ENCODE measurements around the gene MEIKIN.

MEIKIN gene

GRCh38 chr5:131945551-131946168 is at the start of gene MEIKIN:
Gene MEIKIN (minus strand): TSS chr5:131945663. CDS start chr5:131945505, 158 bp downstream.
- DNase-seq (ENCODE audit: low read depth): no peak
- H3K4me3 ChIP-seq (ENCODE audit: low read depth, low read length): no peak within 1 kb of the TSS

- no peak for DNase-seq (ENCODE audit: low read depth)
Measured at GRCh38 chr5:131994533-131995226, 49.2 kb upstream of the MEIKIN start.

GRCh38 chr5:131994090-131994489 is 48.6 kb upstream of the MEIKIN start:
- DNase-seq (ENCODE audit: low read depth): no peak
- H3K4me3 ChIP-seq (ENCODE audit: low read depth, low read length): no peak overlapping the region

More at GRCh38 chr5:131994533-131995226, 49.2 kb upstream of the MEIKIN start:
- H3K4me3 ChIP-seq (ENCODE audit: low read depth, low read length): no peak overlapping the region

GRCh38 chr5:131993676-131994075 is 48.2 kb upstream of the MEIKIN start:
- DNase-seq (ENCODE audit: low read depth): no peak
- no peak overlapping the region for H3K4me3 ChIP-seq (ENCODE audit: low read depth, low read length)

GRCh38 chr5:131992370-131992769 is 46.9 kb upstream of the MEIKIN start:
- DNase-seq (ENCODE audit: low read depth): no peak
- no peak overlapping the region for H3K4me3 ChIP-seq (ENCODE audit: low read depth, low read length)

- no peak for DNase-seq (ENCODE audit: low read depth)
Measured at GRCh38 chr5:131991593-131992324, 46.3 kb upstream of the MEIKIN start.

GRCh38 chr5:131990716-131991115 is 45.3 kb upstream of the MEIKIN start:
- H3K4me3 ChIP-seq (ENCODE audit: low read depth, low read length): no peak overlapping the region
- DNase-seq (ENCODE audit: low read depth): no peak

More at GRCh38 chr5:131991593-131992324, 46.3 kb upstream of the MEIKIN start:
- no peak overlapping the region for H3K4me3 ChIP-seq (ENCODE audit: low read depth, low read length)

- no peak overlapping the region for H3K4me3 ChIP-seq (ENCODE audit: low read depth, low read length)
- DNase-seq (ENCODE audit: low read depth): no peak
Measured at GRCh38 chr5:131988601-131989000, 43.1 kb upstream of the MEIKIN start.

- H3K4me3 ChIP-seq (ENCODE audit: low read depth, low read length): no peak overlapping the region
- no peak for DNase-seq (ENCODE audit: low read depth)
Measured at GRCh38 chr5:131987251-131987650, 41.8 kb upstream of the MEIKIN start.

GRCh38 chr5:131986161-131986912 is 40.9 kb upstream of the MEIKIN start:
- DNase-seq (ENCODE audit: low read depth): no peak
- no peak overlapping the region for H3K4me3 ChIP-seq (ENCODE audit: low read depth, low read length)

GRCh38 chr5:131984956-131985665 is 39.6 kb upstream of the MEIKIN start:
- H3K4me3 ChIP-seq (ENCODE audit: low read depth, low read length): no peak overlapping the region
- no peak for DNase-seq (ENCODE audit: low read depth)

GRCh38 chr5:131983244-131983771 is 37.8 kb upstream of the MEIKIN start:
- DNase-seq (ENCODE audit: low read depth): no peak
- no peak overlapping the region for H3K4me3 ChIP-seq (ENCODE audit: low read depth, low read length)

- no peak for DNase-seq (ENCODE audit: low read depth)
Measured at GRCh38 chr5:131981516-131981915, 36.1 kb upstream of the MEIKIN start.

GRCh38 chr5:131980696-131981095 is 35.2 kb upstream of the MEIKIN start:
- no peak overlapping the region for H3K4me3 ChIP-seq (ENCODE audit: low read depth, low read length)
- no peak for DNase-seq (ENCODE audit: low read depth)

More at GRCh38 chr5:131981516-131981915, 36.1 kb upstream of the MEIKIN start:
- no peak overlapping the region for H3K4me3 ChIP-seq (ENCODE audit: low read depth, low read length)

GRCh38 chr5:131979816-131980215 is 34.4 kb upstream of the MEIKIN start:
- DNase-seq (ENCODE audit: low read depth): no peak
- H3K4me3 ChIP-seq (ENCODE audit: low read depth, low read length): no peak overlapping the region

GRCh38 chr5:131977212-131977604 is 31.7 kb upstream of the MEIKIN start:
- H3K4me3 ChIP-seq (ENCODE audit: low read depth, low read length): no peak overlapping the region
- no peak for DNase-seq (ENCODE audit: low read depth)

GRCh38 chr5:131976414-131977211 is 31.1 kb upstream of the MEIKIN start:
- no peak for DNase-seq (ENCODE audit: low read depth)
- H3K4me3 ChIP-seq (ENCODE audit: low read depth, low read length): no peak overlapping the region

Measured in skeletal muscle cell (primary cell).